ENCODE data around the gene BARX2.

DNA sequence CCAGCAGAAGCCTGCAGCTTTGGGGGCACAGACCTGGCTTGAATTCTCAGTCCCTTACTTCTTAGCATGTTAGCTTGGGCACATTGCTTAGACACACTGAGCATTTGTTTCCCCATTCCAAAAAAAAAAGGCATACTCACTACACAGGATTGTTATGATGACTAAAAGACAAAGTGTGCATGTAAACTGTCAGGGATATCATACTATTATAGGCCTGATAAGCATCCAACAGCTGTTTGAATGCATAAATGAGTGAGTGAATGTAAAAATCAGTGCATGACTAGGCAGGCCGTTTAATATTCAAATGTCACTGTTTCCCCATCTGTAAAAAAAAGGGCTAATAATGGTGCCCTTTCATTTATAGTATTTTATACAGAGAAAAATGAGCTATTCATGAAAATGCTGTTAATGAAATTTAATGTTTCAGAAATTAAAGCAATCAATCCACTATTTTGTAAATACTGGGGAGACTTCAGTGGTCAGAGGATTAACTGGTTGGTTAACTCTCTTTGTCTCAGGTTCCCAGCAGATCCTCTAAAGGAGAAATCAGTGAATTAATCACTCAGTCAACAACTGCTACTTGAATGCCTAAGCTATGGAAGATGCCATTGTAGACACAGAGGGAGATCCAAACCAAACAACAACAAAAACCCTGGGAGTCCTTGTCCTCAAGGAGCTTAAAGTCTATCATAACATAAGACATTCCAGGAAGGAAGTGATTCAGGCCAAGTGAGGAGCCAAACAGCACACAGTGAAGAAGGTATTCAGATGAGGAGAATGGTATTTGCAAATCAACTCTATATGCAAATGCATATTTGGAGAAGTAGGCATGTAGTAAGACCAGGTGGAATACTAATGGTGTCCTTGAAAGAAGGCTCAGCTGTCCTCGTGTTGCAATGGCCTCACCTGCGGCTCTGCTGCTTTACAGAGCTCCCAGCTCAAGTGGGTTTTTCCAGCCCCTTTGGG is 26.8 kb downstream of the BARX2 start:
- TF ChIP-seq, protein P1, sequence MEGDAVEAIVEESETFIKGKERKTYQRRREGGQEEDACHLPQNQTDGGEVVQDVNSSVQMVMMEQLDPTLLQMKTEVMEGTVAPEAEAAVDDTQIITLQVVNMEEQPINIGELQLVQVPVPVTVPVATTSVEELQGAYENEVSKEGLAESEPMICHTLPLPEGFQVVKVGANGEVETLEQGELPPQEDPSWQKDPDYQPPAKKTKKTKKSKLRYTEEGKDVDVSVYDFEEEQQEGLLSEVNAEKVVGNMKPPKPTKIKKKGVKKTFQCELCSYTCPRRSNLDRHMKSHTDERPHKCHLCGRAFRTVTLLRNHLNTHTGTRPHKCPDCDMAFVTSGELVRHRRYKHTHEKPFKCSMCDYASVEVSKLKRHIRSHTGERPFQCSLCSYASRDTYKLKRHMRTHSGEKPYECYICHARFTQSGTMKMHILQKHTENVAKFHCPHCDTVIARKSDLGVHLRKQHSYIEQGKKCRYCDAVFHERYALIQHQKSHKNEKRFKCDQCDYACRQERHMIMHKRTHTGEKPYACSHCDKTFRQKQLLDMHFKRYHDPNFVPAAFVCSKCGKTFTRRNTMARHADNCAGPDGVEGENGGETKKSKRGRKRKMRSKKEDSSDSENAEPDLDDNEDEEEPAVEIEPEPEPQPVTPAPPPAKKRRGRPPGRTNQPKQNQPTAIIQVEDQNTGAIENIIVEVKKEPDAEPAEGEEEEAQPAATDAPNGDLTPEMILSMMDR (conservative IDR thresholded peaks at IDR 0.05; ENCODE audit: low read depth, low read length) = no peak
- TF ChIP-seq EZH2 (IDR thresholded peaks at IDR 0.05; ENCODE audit: low read length, unreplicated experiment) = no peak
- no peak for TF ChIP-seq EZH2phosphoT487 (IDR thresholded peaks at IDR 0.05; ENCODE audit: borderline replicate concordance, low read length)

Measured in PC-3 (cell line).